Neuronal stem cell (in vitro differentiated cells): ENCODE measurements around the gene MROH2A.

Experiments used
- DNase-seq: peaks from one replicate; pipeline ENCODE4 v3.0.0-alpha.2; 2013; ENCODE audit warnings: low spot score
- H2AFZ ChIP-seq: one replicate; pipeline ENCODE4 v1.6.1; 2013; ENCODE audit warnings: mild to moderate bottlenecking, low read length, inconsistent platforms
- H2AK5ac ChIP-seq: 2 replicates; pipeline ENCODE4 v1.6.1; 2013; ENCODE audit warnings: low read depth, mild to moderate bottlenecking, inconsistent platforms, low read length, moderate library complexity, mixed read lengths
- H2BK120ac ChIP-seq: 2 replicates; pipeline ENCODE4 v1.6.1; 2013; ENCODE audit warnings: low read depth, mild to moderate bottlenecking, inconsistent platforms, low read length, moderate library complexity, mixed read lengths
- H2BK12ac ChIP-seq: one replicate; pipeline ENCODE4 v1.6.1; 2013; ENCODE audit warnings: low read length, inconsistent platforms
- H2BK15ac ChIP-seq: 2 replicates; pipeline ENCODE4 v1.6.1; 2013; ENCODE audit warnings: mild to moderate bottlenecking, low read length, inconsistent platforms, mixed read lengths
- H2BK5ac ChIP-seq: one replicate; pipeline ENCODE4 v1.6.1; 2013; ENCODE audit warnings: inconsistent platforms, mild to moderate bottlenecking, low read length, moderate library complexity
- H3K14ac ChIP-seq: one replicate; pipeline ENCODE4 v1.6.1; 2013; ENCODE audit warnings: low read length, inconsistent platforms
- H3K18ac ChIP-seq: 2 replicates; pipeline ENCODE4 v1.6.1; 2013; ENCODE audit warnings: low read length, inconsistent platforms
- H3K23ac ChIP-seq: 2 replicates; pipeline ENCODE4 v1.6.1; 2013; ENCODE audit warnings: low read depth, mild to moderate bottlenecking, mixed read lengths, low read length, inconsistent platforms; ENCODE audit not compliant: poor library complexity
- H3K27ac ChIP-seq: replicated peaks from 3 replicates; pipeline ENCODE4 v1.5.1; 2013; ENCODE audit warnings: low read length, inconsistent platforms
- H3K27me3 ChIP-seq, 3 experiments: 2 replicates each; pipeline ENCODE4 v1.6.1; 2013; ENCODE audit warnings: low read length in 3 of 3, mild to moderate bottlenecking in 2 of 3, inconsistent platforms in 1 of 3, low read depth in 1 of 3, mixed read lengths in 1 of 3, moderate library complexity in 1 of 3; ENCODE audit not compliant: control insufficient read depth in 3 of 3, insufficient read depth in 3 of 3
- H3K36me3 ChIP-seq, 2 donors: replicated peaks in 1 of 2; 2 replicates each; pipeline ENCODE4 v1.6.1; 2013; ENCODE audit warnings: low read length in 2 of 2; ENCODE audit not compliant: control insufficient read depth in 2 of 2, insufficient read depth in 2 of 2
- H3K4ac ChIP-seq: 2 replicates; pipeline ENCODE4 v1.6.1; 2013; ENCODE audit warnings: inconsistent platforms, mild to moderate bottlenecking, low read length, moderate library complexity
- H3K4me1 ChIP-seq, 2 donors: 1 replicate in 1 of 2; 2 replicates in 1 of 2; pipeline ENCODE4 v1.6.1; 2013; ENCODE audit warnings: low read length in 2 of 2, low read depth in 1 of 2; ENCODE audit not compliant: control insufficient read depth in 2 of 2, insufficient read depth in 1 of 2
- H3K4me2 ChIP-seq: one replicate; pipeline ENCODE4 v1.6.1; 2013; ENCODE audit warnings: mild to moderate bottlenecking, low read length, inconsistent platforms; ENCODE audit not compliant: insufficient read depth, poor library complexity, severe bottlenecking
- H3K4me3 ChIP-seq, 2 donors: 2 replicates each; pipeline ENCODE4 v1.5.1; 2013; ENCODE audit warnings: low read length in 2 of 2, mild to moderate bottlenecking in 2 of 2, inconsistent platforms in 1 of 2, moderate library complexity in 1 of 2
- H3K79me1 ChIP-seq: one replicate; pipeline ENCODE4 v1.6.1; 2013; ENCODE audit warnings: low read depth, mild to moderate bottlenecking, inconsistent platforms, low read length, moderate library complexity
- H3K9ac ChIP-seq: one replicate; pipeline ENCODE4 v1.6.1; 2013; ENCODE audit warnings: mild to moderate bottlenecking, low read depth, low read length, inconsistent platforms; ENCODE audit not compliant: poor library complexity
- H3K9me3 ChIP-seq, 2 donors: replicated peaks in 1 of 2; 2 replicates each; pipeline versions ENCODE3 to v1.6.1; 2013; ENCODE audit warnings: low read length in 2 of 2, mild to moderate bottlenecking in 2 of 2, inconsistent platforms in 1 of 2, low read depth in 1 of 2, mixed read lengths in 1 of 2, moderate library complexity in 1 of 2; ENCODE audit not compliant: control insufficient read depth in 2 of 2, insufficient read depth in 1 of 2
- H4K8ac ChIP-seq: one replicate; pipeline ENCODE4 v1.6.1; 2013; ENCODE audit warnings: low read depth, mild to moderate bottlenecking, inconsistent platforms, low read length, moderate library complexity
- H4K91ac ChIP-seq: one replicate; pipeline ENCODE4 v1.6.1; 2013; ENCODE audit warnings: low read length, low read depth, mild to moderate bottlenecking, inconsistent platforms; ENCODE audit not compliant: poor library complexity
- WGBS, 2 donors: extraction: QIAGEN DNeasy Blood & Tissue Kit; methylation state at CpG; one replicate each; pipeline ENCODE4 v1.1.7; 2013; ENCODE audit warnings: missing lambda C conversion rate in 2 of 2, mixed read lengths in 1 of 2; ENCODE audit not compliant: insufficient read length in 2 of 2, insufficient replicate concordance in 1 of 2; ENCODE audit errors: extremely low coverage in 2 of 2; 5-methylcytosine and 5-hydroxymethylcytosine counted together

Gene MROH2A

GRCh38 chr2:233816334-233816733 is 38.2 kb downstream of the MROH2A start:
- H3K9ac ChIP-seq, result no peak overlapping the region
- no peak overlapping the region for H2AFZ ChIP-seq
- no peak overlapping the region for H3K14ac ChIP-seq
- no peaks in the 10 kb centered on the region for H3K9me3 ChIP-seq
- H4K8ac ChIP-seq, result no peak overlapping the region
- H3K18ac ChIP-seq, result no peak overlapping the region
- H2BK15ac ChIP-seq, result no peak overlapping the region
- H3K27me3 ChIP-seq, result peaks cover 0 to 3% (median 0%) of the 10 kb centered on the region in 3 experiments
- H3K36me3 ChIP-seq, result no peaks in the 10 kb centered on the region
- no peak overlapping the region for H2BK12ac ChIP-seq
- no peak overlapping the region for H2BK5ac ChIP-seq
- H2BK120ac ChIP-seq, result no peak overlapping the region
- H3K4me3 ChIP-seq, result no peak overlapping the region
- H4K91ac ChIP-seq, result no peak overlapping the region
- no peak overlapping the region for H3K4ac ChIP-seq
- no CpG with 5 or more reads among the region's 2 CpGs for WGBS, 2 donors
- H3K4me1 ChIP-seq, result peaks cover 0 to 2% of the 10 kb centered on the region in 2 donors
- DNase-seq, result no peak
- no peak overlapping the region for H3K4me2 ChIP-seq
- H3K23ac ChIP-seq, result peak overlapping the region; percentile 28
- no peak overlapping the region for H2AK5ac ChIP-seq
- no peak overlapping the region for H3K27ac ChIP-seq
- H3K79me1 ChIP-seq, result no peaks in the 10 kb centered on the region

GRCh38 chr2:233816771-233817170 is 38.6 kb downstream of the MROH2A start:
- Histone ChIP-seq H3K79me1 (no peaks in the 10 kb centered on the region), H3K9me3 (no peaks in the 10 kb centered on the region), H3K9ac (no peak overlapping the region), H4K8ac (no peak overlapping the region), H2BK12ac (no peak overlapping the region), H3K18ac (no peak overlapping the region), H3K27me3 (peaks cover 0 to 3% (median 0%) of the 10 kb centered on the region in 3 experiments), H2BK120ac (no peak overlapping the region), H2AK5ac (no peak overlapping the region), H3K14ac (no peak overlapping the region), H3K36me3 (no peaks in the 10 kb centered on the region), H2BK15ac (no peak overlapping the region), H3K4me1 (peaks cover 0 to 2% of the 10 kb centered on the region in 2 donors), H2AFZ (no peak overlapping the region), H3K4me2 (no peak overlapping the region), H4K91ac (no peak overlapping the region), H3K27ac (no peak overlapping the region), H3K23ac (no peak overlapping the region), H2BK5ac (no peak overlapping the region), H3K4me3 (no peak overlapping the region), H3K4ac (no peak overlapping the region)
- no peak for DNase-seq
- no CpG with 5 or more reads among the region's 4 CpGs for WGBS, 2 donors

- peaks cover 0 to 2% of the 10 kb centered on the region in 2 donors for H3K4me1 ChIP-seq
- no peaks in the 10 kb centered on the region for H3K36me3 ChIP-seq
- H2AFZ ChIP-seq, result no peak overlapping the region
- H3K4me2 ChIP-seq, result no peak overlapping the region
- no peak overlapping the region for H3K27ac ChIP-seq
- H3K27me3 ChIP-seq, result peaks cover 0 to 3% (median 0%) of the 10 kb centered on the region in 3 experiments
- H3K79me1 ChIP-seq, result no peaks in the 10 kb centered on the region
- no CpG with 5 or more reads among the region's 3 CpGs for WGBS, 2 donors
- H3K4me3 ChIP-seq, result no peak overlapping the region
- H4K91ac ChIP-seq, result no peak overlapping the region
- DNase-seq, result no peak
- no peak overlapping the region for H3K23ac ChIP-seq
- no peak overlapping the region for H4K8ac ChIP-seq
- H3K14ac ChIP-seq, result peak overlapping the region; percentile 3
- peak overlapping the region; percentile 76 for H2AK5ac ChIP-seq
- H2BK5ac ChIP-seq, result no peak overlapping the region
- peak overlapping the region; percentile 50 for H3K18ac ChIP-seq
- no peaks in the 10 kb centered on the region for H3K9me3 ChIP-seq
- no peak overlapping the region for H3K4ac ChIP-seq
- H3K9ac ChIP-seq, result peak overlapping the region; percentile 31
- H2BK120ac ChIP-seq, result no peak overlapping the region
- H2BK15ac ChIP-seq, result no peak overlapping the region
- no peak overlapping the region for H2BK12ac ChIP-seq
These were observed 39.3 kb downstream of the MROH2A start for GRCh38 chr2:233817361-233817911.

- DNase-seq, result no peak
- no peak overlapping the region for H2BK120ac ChIP-seq
- H3K4ac ChIP-seq, result no peak overlapping the region
- H3K18ac ChIP-seq, result peak overlapping the region; percentile 61
- peak overlapping the region; percentile 10 for H3K9ac ChIP-seq
- H2AK5ac ChIP-seq, result peak overlapping the region; percentile 76
- no peak overlapping the region for H2BK15ac ChIP-seq
- H2AFZ ChIP-seq, result no peak overlapping the region
- H3K4me1 ChIP-seq, result peaks cover 0 to 2% of the 10 kb centered on the region in 2 donors
- no CpG with 5 or more reads among the region's 11 CpGs for WGBS, 2 donors
- H2BK5ac ChIP-seq, result no peak overlapping the region
- no peaks in the 10 kb centered on the region for H3K36me3 ChIP-seq
- no peak overlapping the region for H4K91ac ChIP-seq
- H4K8ac ChIP-seq, result no peak overlapping the region
- no peak overlapping the region for H2BK12ac ChIP-seq
- no peak overlapping the region for H3K27ac ChIP-seq
- H3K9me3 ChIP-seq, result no peaks in the 10 kb centered on the region
- H3K4me2 ChIP-seq, result no peak overlapping the region
- H3K27me3 ChIP-seq, result peaks cover 0 to 3% (median 0%) of the 10 kb centered on the region in 3 experiments
- no peaks in the 10 kb centered on the region for H3K79me1 ChIP-seq
- no peak overlapping the region for H3K4me3 ChIP-seq
- no peak overlapping the region for H3K14ac ChIP-seq
- peak overlapping the region; percentile 62 for H3K23ac ChIP-seq
These were observed 40.0 kb downstream of the MROH2A start for GRCh38 chr2:233817995-233818638.
